ENCODE measurements around the gene PRKX. TPM values are rescaled to one million over a fixed set of nuclear protein-coding genes. Genes with fewer than 3 reads are reported as not detected.

Gene PRKX
- total RNA-seq, 2 donors from 2014 or later, result 8.6 to 11.2 TPM

DNA sequence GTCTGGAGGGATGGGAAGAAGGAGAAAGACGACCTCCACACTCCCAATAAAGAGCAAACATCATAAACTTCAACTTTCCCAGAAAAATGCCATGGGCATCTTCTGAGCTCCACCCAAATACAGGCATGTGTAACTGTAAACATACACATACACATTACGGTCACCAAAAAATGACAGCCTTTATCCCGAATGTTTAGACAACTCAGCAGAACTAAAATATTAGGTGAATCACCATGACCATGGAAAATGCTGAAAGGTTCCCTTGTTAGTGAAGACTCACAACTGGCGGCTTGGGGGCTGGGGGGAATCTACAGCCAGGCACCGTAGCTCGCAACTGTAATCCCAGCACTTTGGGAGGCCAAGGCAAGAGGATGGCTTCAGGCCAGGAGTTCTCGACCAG is 33.0 kb downstream of the PRKX start:
- no peak overlapping the region for H3K4me3 ChIP-seq
- TF ChIP-seq, protein P1, sequence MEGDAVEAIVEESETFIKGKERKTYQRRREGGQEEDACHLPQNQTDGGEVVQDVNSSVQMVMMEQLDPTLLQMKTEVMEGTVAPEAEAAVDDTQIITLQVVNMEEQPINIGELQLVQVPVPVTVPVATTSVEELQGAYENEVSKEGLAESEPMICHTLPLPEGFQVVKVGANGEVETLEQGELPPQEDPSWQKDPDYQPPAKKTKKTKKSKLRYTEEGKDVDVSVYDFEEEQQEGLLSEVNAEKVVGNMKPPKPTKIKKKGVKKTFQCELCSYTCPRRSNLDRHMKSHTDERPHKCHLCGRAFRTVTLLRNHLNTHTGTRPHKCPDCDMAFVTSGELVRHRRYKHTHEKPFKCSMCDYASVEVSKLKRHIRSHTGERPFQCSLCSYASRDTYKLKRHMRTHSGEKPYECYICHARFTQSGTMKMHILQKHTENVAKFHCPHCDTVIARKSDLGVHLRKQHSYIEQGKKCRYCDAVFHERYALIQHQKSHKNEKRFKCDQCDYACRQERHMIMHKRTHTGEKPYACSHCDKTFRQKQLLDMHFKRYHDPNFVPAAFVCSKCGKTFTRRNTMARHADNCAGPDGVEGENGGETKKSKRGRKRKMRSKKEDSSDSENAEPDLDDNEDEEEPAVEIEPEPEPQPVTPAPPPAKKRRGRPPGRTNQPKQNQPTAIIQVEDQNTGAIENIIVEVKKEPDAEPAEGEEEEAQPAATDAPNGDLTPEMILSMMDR (IDR thresholded peaks at IDR 0.05), result no peak
- no peak for TF ChIP-seq POLR2A (IDR thresholded peaks at IDR 0.05)
- 88 to 89% methylated on average over 5 to 7 of the region's 7 CpGs for WGBS, 2 donors
- DNase-seq (no peak), ATAC-seq (no peak)
- no peaks in the 10 kb centered on the region for H3K4me1 ChIP-seq
- no peak overlapping the region for H3K27ac ChIP-seq
- intact Hi-C loops (cut with DNase I), result no loop called here
- H3K27me3 ChIP-seq, result no peaks in the 10 kb centered on the region
- no peaks in the 10 kb centered on the region for H3K9me3 ChIP-seq
- no peaks in the 10 kb centered on the region for H3K36me3 ChIP-seq (replicated peaks in 1 of 2; ENCODE audit: insufficient read depth in 1 of 2, low read depth in 2 of 2)

GRCh38 chrX:3679669-3680068 is 33.8 kb downstream of the PRKX start:
- 79 to 80% methylated on average over 2 to 4 of the region's 4 CpGs for WGBS, 2 donors

GRCh38 chrX:3678328-3678727 is 35.1 kb downstream of the PRKX start:
- Histone ChIP-seq H3K9me3 (no peaks in the 10 kb centered on the region), H3K36me3 (replicated peaks in 1 of 2; ENCODE audit: insufficient read depth in 1 of 2, low read depth in 2 of 2) (no peaks in the 10 kb centered on the region), H3K4me1 (no peaks in the 10 kb centered on the region), H3K27ac (no peak overlapping the region), H3K4me3 (no peak overlapping the region), H3K27me3 (no peaks in the 10 kb centered on the region)
- 65 to 93% methylated on average over 6 of the region's 6 CpGs for WGBS, 2 donors
- DNase-seq, result no peak
- TF ChIP-seq, protein P1 (IDR thresholded peaks at IDR 0.05), result no peak
- no peak for TF ChIP-seq POLR2A (IDR thresholded peaks at IDR 0.05)
- intact Hi-C loops (cut with DNase I), result no loop called here
- ATAC-seq, result no peak

More at GRCh38 chrX:3679669-3680068, 33.8 kb downstream of the PRKX start:
- intact Hi-C loops (cut with DNase I), result no loop called here
- DNase-seq, result no peak
- Histone ChIP-seq H3K27ac (no peak overlapping the region), H3K4me3 (no peak overlapping the region), H3K36me3 (replicated peaks in 1 of 2; ENCODE audit: insufficient read depth in 1 of 2, low read depth in 2 of 2) (no peaks in the 10 kb centered on the region), H3K27me3 (no peaks in the 10 kb centered on the region), H3K9me3 (no peaks in the 10 kb centered on the region), H3K4me1 (no peaks in the 10 kb centered on the region)
- no peak for ATAC-seq
- TF ChIP-seq, protein P1 (IDR thresholded peaks at IDR 0.05), result no peak
- no peak for TF ChIP-seq POLR2A (IDR thresholded peaks at IDR 0.05)

DNA sequence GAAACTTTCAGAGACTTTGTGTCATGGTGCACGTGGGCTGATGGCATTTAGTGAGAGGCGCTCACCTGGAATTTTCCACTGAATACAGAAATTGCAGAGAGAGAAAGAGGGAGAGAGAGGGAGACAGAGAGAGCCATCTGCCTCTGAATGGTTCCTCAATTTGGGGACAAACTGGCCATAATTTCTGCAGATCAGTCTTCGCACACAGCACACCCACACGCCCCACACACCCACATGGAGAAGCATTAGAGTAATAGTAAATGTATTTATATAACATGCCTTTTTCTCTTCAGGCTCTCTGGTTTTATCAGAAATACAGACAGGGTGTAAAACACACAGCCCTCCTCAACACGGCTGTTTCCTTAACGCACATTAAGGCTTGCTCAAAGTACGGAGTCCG is 38.6 kb downstream of the PRKX start:
- ATAC-seq (no peak), DNase-seq (no peak)
- no peak overlapping the region for H3K27ac ChIP-seq
- no peaks in the 10 kb centered on the region for H3K36me3 ChIP-seq (replicated peaks in 1 of 2; ENCODE audit: insufficient read depth in 1 of 2, low read depth in 2 of 2)
- WGBS, 2 donors, result 94 to 97% methylated on average over 8 of the region's 8 CpGs
- TF ChIP-seq, protein P1 (IDR thresholded peaks at IDR 0.05), result no peak
- no peak for TF ChIP-seq POLR2A (IDR thresholded peaks at IDR 0.05)
- no peak overlapping the region for H3K4me3 ChIP-seq
- no peaks in the 10 kb centered on the region for H3K9me3 ChIP-seq
- intact Hi-C loops (cut with DNase I), result no loop called here
- no peaks in the 10 kb centered on the region for H3K4me1 ChIP-seq
- H3K27me3 ChIP-seq, result no peaks in the 10 kb centered on the region

DNA sequence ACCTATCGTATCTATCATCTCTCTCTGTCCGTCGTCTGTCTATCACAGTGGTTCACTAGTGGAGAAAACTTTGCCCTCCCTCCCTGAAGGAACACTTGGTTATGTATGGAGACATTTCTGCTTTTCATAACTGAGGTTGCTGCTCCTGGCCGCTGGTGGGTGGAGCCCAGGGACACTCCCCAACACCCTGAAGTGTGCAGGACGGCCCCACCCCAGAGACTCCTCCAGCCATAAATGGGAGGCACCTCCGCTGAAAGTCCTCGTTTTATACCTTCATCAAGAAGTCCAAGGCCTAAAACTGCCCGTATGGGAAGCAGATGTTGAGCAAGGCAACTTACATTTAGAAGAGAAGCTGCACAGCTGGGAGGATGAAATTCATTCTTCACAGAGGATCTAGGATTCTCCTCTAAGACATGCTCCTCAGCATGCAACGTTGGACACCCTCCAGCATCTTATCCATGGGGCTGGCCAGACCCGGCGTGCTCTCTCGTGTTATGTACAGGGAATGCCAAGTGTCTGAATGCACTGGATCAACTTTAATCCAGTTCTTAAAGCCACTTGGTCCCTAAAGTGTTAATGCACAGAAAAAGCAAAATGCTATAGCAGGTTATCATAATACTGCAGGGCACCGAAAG is 43.5 kb downstream of the PRKX start:
- no peaks in the 10 kb centered on the region for H3K4me1 ChIP-seq
- H3K27ac ChIP-seq, result no peak overlapping the region
- intact Hi-C loops (cut with DNase I), result no loop called here
- H3K9me3 ChIP-seq, result no peaks in the 10 kb centered on the region
- TF ChIP-seq, protein P1 (IDR thresholded peaks at IDR 0.05), result no peak
- no peak for TF ChIP-seq POLR2A (IDR thresholded peaks at IDR 0.05)
- no peaks in the 10 kb centered on the region for H3K27me3 ChIP-seq
- no peak for ATAC-seq
- no peaks in the 10 kb centered on the region for H3K36me3 ChIP-seq (replicated peaks in 1 of 2; ENCODE audit: insufficient read depth in 1 of 2, low read depth in 2 of 2)
- H3K4me3 ChIP-seq, result no peak overlapping the region
- WGBS, 2 donors, result 84 to 91% methylated on average over 8 to 11 of the region's 13 CpGs
- no peak for DNase-seq
